Head of caudate nucleus (tissue), 42 donors: ENCODE measurements around the gene SRD5A1.
A peak's percentile ranks its signal among the peaks of the same experiment; 100 is the strongest.

Experiments
- DNase-seq, 42 donors: peaks; one replicate each; pipeline versions ENCODE4 v3.0.0 to v3.0.0-alpha.2; 2020 to 2021; ENCODE audit warnings: mixed read lengths in 7 of 42
- intact Hi-C: fragments of 100-400 bp; cut with DNase I; formaldehyde crosslinking; loops from one replicate; pipeline ENCODE4 v1.15.0; 2022

The SRD5A1 gene

DNA sequence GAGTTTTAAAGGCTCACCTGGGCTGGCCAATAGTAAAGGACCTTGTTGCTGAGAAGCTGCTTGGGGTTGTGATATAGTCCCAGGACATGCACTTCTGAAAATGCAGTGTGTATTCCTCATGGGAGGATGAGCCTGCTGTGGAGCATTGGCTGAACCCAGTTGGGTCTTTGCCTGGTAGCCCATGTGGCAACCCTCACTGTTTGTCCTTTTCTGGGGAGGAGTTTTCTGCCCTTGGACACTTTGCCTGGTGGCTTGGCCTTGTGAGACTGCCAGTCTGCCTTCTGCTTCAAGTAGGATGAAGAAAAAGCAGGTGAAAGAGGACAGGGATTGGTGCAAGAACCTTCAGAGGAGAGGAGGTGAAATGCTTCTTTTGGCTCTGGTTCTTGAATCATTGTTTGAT is 84.0 kb downstream of the SRD5A1 start:
- intact Hi-C loops: no loop called here
- DNase-seq: peak in 4 of 42 donors; percentile 9 to 40 (median 24)

DNA sequence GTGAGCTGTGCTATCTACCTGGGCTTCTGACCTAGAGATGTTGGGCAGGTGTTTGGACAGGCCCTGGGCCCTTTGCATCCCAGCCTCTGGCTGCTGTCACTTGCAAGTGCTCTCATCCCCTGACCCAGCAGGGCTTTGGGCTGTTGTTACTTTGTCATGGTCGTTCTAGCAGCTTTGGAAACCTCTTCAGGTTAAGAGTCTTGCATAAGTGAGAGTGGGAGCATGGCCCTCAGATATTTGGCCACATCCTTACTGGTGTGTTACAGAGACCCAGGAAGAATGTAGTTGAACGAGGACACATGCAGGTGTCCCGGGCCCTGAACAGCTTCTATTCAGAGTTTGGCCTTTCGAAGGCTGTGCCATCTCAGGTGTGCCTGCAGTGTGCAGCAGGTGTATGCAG is 84.4 kb downstream of the SRD5A1 start:
- intact Hi-C loops: no loop called here
- peak in 4 of 42 donors; percentile 6 to 38 (median 22) for DNase-seq

DNA sequence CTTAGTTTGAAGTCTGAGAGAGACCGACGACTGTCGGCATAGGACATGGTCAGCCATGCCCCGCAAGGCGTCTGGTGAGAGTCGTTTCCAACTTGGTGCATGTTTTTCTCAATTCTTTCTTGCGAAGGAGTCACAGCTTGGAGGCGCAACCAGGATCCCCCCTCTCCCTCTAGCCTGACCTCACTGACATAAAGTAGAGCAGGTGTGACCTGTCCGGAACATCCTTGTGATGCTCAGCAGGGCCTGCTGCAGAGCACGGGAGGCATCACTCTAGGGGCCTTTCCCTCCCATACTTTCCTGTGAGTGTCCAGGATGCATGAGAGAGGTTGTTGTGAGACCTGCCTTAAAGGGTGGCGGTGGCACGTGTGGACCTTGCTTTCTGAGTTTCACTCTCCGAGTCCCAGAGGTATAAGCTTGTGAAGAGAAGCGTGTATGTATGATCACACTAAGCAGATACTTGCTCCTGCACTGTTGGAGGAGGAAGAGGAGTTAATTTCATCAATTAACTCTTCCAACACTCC is 85.0 kb downstream of the SRD5A1 start:
- DNase-seq: peak in 3 of 42 donors; percentile 13 to 32 (median 23)
- intact Hi-C loops: no loop called here

DNA sequence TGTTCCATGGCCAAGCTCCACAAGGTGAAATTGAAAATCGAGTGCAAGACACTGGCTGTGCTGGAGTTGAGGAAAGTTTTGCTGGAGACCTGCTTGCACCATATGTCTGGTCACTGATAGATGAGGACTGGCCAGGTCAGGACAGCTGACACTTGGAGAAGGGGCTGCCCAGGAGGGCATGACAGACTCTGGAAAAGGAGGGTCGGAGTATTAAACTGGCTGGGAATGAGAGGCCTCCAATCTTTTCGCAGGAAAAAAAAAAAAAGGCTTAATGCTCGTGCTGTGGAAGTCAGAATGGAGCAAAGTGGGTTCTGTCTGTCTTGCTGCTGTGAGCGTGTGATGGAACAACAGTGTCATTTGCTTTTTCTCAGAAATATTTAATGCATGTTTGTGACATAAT is 85.5 kb downstream of the SRD5A1 start:
- DNase-seq: peak in 2 of 42 donors; percentile 31 to 34
- intact Hi-C loops: no loop called here

DNA sequence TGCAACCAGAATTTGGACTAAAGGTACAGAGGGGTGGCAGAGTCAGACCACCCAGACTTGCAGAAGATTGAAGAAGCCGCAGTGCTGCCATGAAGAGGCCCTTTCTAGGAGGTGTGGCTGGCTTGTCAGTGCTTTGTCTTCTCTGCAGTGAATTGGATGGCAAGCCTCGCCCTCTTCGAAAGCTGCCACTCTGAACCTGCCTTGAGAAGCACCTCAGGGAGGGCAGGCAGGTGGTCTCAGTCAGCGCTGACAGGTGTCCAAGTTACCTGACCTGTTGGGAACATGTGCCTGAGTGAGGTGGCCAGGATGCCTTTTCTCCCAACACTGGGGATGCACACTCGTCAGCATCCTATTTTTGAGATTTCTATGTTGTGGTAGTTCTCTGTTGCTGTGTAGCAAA is 86.2 kb downstream of the SRD5A1 start:
- peak in 4 of 42 donors; percentile 9 to 39 (median 27) for DNase-seq
- intact Hi-C loops: no loop called here

DNA sequence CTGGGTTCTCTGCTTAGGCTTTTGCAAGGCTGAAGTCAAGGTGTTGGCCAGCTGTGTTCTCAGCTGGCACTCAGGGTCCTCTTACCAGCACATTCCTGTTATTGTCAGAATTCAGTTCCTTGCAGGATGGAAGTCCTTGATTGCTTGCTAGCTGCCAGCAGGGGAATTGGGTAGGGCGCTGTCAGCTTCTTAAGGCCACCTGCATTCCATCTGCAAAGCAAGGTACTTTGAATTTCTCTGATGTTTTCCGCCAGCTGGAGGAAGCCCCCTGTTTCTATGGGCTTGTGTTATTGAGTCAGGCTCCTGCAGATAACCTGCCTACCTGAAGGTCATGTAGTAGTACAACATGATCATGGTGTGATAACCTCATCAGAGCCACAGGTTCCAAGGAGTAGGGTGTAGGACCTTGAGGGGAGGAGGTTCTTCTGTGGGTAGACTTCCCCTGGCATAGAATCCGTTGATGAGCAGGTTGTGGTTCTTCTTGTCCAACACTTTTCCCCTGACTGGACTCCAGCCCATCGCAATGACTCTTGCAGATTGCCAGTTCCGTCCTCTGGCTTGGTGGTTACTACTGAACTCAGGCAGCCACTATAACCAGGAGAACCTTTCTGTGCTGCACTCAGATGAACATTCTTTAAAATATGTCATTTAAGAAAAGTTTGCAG is 86.8 kb downstream of the SRD5A1 start:
- intact Hi-C loops: no loop called here
- peak in 4 of 42 donors; percentile 13 to 36 (median 30) for DNase-seq

DNA sequence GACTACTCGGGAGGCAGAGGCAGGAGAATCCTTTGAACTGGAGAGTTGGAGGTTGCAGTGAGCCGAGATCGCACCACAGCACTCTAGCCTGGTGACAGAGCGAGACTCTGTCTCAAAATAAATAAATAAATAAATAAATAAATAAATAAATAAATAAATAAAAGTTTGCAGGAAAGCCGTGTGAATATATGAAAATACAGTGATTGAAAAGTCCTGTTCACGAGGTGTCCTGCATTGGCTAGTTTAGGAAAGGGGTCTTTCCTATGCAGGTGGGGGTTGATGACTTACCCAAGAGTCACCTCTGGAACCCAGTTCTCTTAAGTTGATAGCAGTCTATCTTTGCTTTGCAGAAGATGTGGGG is 87.3 kb downstream of the SRD5A1 start:
- intact Hi-C loops: no loop called here
- DNase-seq: peak in 1 of 42 donors; percentile 7

DNA sequence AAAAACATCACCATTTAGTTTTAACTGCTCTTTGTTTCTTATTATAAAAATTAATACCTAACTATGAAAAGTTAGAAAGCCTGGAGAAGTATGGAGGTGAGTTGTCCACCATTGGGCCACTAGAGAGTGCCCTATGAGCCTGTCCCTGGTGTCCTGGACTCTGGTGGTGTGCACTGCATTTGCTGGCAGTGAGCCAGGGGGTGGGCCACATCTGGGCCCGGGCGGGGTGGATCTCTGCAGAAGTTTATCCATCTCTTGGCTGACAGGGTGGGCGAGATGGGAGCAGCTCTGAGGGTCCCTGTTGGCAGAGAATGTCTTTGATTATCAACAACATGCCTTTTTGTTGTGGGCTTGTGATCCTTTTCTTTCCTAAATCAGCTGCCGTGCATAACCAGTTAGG is 88.2 kb downstream of the SRD5A1 start:
- peak in 3 of 42 donors; percentile 16 to 28 (median 21) for DNase-seq
- intact Hi-C loops: no loop called here

DNA sequence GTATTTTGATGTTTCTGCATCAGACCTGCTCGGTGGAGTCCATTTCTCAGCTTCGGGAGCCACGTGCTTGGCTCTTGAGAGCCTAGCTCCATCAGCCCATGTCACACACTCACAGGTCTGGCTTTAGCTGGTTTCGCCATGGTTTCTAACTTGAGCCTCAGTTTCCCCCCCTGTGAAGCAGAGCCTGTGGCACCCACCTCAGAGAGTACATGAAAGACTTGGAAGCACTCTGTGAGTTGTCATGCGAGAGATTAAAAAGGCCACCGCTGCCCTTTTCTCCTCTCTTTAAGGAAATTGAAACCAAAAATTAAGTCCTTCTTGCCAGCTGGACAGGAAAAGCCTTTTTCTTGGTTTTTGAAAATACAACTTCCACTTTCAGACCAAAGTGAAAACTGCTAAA is 88.8 kb downstream of the SRD5A1 start:
- peak in 2 of 42 donors; percentile 16 to 23 for DNase-seq
- intact Hi-C loops: no loop called here

DNA sequence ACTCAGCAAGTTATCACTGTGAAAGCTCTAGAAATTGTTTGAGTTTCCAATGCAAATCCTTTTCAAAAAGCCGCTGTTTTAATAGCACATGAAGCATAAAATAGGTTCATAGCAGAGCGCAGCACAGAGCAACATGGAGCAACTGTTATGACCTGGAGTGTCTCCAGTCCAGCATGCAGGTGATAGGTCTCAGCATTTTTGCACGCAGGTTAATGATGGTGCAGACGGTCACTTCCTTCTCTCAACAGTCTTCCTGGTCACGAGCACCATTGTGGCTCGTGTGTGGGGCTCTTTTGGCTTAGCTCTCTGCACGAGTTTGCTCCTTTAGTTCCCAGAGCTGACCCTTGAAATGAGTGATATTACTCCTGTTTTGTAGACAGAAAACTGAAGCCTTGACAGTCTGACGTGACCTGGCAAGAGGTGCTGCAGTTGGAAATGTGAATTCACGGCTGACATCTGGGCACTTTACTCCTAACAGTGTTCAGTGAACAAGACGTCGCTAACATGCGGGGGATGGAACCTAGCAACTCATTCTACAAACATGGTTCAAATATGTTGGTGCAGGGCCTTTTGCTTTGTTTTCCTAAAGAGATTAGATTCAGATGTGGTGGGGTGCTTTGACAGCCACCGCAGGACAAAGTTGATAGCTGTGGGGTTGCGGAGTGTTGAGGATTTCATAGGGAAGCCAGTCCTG is 90.0 kb downstream of the SRD5A1 start:
- intact Hi-C loops: no loop called here
- DNase-seq: peak in 2 of 42 donors; percentile 14 to 15

DNA sequence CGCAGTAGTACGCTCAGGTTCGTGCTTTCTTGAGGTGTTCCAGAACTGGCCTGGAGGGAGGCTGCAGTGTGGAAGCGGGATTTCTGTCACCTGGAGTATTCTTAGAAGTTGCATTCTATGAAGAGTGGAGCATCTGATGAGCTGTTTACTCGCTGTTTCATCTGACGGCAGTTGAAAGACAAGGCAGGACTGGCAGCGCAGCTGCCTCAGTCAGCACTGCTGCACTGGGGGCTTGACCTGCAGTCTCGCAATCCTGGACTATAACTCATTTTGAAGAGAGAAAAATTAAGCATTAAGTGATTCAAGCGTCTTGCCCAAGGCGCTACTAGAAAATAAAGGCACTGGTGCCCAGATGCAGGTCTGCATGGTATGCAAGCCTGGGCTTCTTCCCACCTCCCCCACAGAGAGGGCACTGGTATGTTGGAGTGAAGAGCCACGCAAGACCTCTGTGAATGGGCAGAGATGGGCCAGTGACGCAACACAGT is 90.6 kb downstream of the SRD5A1 start:
- intact Hi-C loops: no loop called here

More for the DNA sequence above, 90.6 kb downstream of the SRD5A1 start:
- DNase-seq: no peak
